ENCODE results near the gene ARPP19.
"Not testable (repeated sequence)": the region's sequence is repeated elsewhere in the genome, so short reads cannot be mapped to it uniquely, and the experiment has no call there.

ARPP19 gene

DNA sequence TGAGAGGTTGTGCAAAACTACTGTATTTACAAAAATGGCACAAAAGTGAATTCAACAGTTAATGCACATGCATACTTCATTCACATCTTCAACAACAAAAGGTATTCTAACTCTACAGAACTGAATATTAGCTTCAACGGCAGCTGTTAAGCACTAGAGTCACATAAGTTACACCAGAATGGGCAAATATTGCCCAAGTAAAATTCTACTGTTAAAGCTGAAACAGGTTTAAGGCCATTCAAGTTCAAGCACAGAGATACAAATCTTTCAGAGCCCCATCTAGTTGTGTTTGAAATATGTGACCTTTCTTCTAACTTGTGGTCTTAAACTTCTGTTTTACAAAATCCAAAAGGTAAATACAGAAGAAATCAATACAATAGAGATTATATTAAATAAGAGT is 17.6 kb downstream of the ARPP19 start:
- not testable (repeated sequence) for DNase-seq (ENCODE audit: low spot score)

DNA sequence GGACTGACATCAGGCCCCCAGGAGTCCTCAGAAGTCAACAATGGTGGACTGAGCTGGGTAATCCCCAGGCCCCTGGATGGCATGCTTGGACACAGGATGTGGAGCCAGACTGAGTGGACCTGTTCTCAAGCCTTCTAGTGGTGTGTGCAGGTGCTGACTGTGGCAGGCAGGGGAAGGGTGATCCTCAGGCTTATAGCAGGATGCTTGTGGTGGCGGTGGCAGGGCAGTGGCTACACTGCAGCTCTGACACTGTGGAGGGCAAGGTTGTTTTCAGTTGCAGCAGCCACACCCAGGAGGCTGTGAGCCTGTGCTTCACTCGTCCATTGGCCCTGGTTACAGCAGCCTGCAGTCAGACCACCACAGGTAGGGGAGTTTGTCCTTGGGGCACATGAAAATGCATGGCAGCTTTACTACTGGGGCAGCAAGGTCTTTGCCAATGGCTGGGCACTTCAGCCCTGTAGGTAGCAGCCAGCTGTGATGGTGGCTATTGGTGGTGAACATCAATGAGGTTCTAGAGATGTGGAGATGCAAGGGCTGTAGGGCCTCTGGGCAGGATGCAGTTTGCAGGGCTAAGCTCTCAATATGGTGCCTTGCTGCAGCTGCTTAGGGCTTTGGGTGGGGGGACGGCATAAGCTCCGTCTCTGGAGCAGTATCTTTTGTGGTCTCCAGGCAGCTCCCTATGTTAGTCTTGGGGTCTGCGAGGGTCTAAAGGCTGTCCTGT is 22.6 kb downstream of the ARPP19 start:
- DNase-seq (ENCODE audit: low spot score): no peak

DNA sequence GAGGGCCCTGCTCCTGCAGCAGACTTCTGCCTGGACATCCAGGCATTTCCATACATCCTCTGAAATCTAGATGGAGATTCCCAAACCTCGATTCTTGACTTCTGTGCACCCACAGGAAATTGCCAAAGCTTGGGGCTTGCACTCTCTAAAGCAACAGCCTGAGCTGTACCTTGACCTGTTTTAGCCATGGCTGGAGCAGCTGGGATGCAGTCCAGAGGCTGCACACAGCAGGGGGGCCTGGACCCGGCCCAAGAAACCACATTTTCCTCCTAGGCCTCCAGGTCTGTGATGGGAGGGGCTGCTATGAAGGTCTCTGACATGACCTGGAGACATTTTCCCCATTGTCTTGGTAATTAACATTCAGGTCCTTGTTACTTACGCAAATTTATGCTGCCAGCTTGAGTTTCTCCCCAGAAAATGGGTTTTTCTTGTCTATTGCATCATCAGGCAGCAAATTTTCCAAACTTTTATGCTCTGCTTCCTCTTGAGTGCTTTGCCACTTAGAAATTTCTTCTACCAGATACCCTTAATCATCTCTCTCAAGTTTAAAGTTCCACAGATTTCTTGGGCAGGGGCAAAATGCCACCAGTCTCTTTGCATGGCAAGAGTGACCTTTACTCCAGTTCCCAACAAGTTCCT is 28.3 kb downstream of the ARPP19 start:
- no peak for DNase-seq (ENCODE audit: low spot score)

DNA sequence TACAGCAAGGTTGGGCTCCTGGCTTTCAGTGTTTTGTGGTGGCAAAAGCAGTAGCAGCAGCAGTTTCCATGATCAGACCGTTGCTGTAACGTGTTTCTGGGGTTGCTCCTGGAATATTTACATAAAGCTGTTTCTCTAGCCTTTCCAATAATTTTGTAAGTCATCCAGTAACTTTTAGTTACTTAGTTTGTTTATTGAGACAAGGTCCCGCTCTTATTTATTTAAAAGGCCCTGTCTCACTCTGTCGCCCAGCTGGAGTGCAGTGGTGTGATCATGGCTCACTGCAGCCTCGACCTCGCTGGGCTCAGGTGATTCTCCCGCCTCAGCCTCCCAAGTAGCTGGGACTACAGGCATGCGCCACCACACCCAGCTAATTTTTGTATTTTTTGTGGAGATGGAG is 31.4 kb downstream of the ARPP19 start:
- DNase-seq (ENCODE audit: low spot score): no peak

DNA sequence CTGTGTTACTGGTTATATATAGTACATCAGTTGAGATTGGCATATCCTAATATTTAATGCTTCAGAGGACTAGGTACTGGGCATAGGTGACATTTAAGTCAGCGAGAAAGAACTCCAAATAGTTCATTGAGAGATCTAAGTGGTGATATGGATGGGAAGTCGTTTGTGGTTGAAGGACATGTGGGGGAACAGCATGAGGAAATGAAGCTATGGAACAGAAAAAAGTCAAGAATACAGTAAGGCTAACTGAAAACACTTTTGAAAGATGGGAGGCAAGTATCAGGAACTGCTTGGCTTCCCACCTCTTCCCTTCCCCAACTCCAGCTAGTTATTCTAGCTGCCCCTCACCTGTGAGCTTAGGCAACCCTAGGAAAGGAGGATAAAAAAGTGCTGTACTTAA is 36.4 kb downstream of the ARPP19 start:
- DNase-seq (ENCODE audit: low spot score): no peak

DNA sequence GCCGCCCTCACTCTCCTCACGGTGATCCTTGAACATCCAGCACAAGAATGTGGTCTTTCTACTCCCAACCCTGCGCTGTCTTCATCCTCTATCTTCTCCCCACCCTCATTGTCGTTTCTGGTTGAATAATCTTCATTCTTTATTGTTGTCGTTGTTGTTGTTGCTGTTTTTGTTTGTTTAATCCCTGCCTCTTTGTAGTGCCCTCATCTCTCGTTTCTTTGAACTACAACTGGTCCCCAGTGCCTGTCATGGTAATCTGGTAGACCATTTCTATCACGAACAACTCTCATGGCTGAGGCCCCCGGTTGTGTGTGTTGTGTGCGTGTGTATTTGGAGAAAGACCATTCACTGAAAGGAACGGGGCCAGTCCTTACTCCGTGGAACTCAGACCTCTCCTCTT is 38.9 kb downstream of the ARPP19 start:
- DNase-seq (ENCODE audit: low spot score): no peak

DNA sequence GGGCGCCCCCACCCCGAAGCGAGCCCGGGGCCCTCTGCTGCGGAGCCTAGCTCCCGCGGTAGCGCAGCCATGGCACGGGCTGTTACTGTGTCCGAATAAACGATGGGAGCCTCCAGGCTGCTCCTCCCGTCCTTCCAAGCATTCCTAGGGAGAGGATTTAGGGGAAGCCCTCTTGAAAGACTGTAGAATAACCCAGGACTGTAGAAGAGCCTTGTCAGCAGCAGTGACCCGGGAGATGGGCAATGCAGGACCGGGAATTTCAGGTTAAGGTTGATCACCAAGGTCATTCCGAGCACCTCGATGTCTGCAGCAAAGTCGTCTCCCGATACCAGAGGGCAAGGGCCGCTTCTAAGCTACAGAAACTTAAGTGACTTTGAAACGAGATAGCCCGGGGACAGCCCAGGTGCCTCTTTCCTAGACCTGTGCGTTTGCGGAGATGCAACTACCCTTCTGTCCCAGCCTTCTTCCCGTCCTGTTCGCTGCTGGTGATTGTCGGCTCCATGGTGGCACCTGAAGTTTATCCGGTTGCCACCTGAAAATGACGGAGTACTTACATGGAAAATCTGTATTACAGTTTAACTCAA is 39.4 kb downstream of the ARPP19 start:
- DNase-seq (ENCODE audit: low spot score): no peak

DNA sequence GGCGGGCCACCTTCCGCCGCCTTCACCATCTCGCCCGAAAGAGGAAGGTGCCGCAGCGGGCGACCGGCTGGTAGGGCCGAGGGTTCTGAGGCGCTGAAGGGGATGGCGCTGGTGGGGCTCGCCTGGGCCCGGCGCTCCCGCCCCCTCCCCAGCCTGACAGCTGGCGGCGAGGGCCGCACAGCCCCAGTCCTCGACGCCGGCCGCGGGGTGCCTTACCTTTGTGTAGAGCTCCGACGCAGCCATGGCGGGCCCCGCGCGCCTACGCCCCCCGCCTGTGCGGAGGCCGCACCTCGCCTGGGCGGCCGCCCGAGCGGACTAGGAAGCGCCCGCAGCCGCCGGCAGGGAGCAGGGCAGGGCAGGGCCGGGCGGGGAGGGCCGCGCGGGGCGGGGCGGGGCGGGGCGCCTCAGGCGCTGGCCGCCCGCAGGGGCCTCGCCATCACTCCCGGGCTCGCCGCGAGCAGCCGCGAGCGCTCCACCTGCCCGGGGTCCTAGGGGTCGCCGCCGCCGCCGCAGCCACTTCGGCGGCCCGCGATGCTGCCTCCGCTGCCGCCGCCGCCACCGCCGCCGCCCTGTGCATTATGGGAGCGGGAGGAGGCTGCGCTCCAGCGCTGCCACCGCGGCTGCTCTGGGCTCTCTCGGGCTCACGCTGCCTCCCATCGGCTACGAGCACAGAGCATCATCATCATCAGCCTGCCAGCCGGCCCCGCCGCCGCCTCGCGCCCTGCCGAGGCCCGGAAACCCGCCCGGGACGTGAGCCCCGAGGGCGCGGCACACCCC is 40.1 kb downstream of the ARPP19 start, which contains the start of gene MYO5A:
Gene MYO5A, minus strand, starts transcription at position 317 of the 777 bp plus-strand sequence. Its CDS starts 74 bp downstream, at position 243.
- peak; percentile 39 for DNase-seq (ENCODE audit: low spot score)

DNA sequence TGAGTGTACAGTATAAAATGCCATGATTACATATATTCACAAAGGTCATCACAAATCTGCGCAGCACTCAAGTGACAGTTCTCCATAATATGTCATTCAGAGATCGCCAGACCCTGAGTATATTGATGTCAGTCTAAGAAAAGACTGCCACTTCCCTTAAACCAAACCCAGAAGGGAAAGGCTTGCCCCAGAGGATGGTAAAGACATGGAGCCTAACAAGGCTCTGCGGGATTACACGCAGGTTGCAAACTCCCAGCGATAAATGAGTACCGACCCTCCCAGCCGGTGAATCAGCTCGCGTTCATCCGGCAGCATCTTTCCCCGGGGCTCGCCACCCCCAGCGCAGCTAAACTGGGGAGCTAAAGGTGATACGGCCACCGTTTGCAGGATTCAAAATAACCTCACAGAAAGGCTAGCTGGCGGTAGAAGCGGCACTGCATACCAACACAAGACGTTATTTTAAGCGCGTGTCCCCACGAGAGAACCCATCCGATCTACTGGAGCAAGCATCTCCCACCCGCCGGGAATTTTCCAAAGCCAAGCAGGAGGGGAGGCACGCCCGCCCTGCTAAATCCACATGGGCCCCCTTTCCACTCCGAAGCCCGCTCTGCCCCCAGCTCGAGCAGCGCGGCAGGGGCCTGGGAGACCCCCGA is 40.8 kb downstream of the ARPP19 start:
- DNase-seq (ENCODE audit: low spot score): no peak

DNA sequence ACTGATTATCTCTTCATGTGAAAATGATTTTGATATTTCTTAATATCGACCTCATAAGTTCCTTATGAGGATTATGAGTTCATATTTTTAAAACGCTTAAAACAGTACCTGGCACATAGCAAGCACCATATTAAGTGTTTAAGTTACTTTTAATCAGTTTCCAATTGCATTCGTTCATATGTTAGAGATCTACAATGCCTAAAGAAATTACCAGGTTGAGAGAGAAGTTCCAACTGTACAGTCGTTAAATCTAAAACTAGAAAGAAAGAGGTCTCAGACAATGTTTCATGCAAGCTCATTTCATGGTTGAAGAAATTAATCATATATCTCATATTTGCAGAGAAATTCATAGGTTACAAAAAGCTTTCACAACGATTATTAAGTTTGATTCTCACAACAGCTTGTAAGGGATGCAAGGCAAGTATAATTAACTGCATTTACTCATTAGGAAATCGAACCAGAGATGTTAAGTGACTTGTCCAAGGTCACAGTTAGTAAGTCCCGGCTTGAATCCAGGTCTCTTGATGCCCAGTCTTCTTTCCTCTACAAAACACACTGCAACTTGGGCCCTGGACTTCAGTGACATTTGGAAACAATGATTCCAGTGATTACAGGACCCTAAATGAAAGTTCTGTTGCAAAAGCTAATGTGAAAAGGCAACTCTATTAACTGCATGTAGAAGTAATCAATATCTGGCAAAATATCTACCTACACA is 41.5 kb downstream of the ARPP19 start:
- DNase-seq (ENCODE audit: low spot score): no peak

DNA sequence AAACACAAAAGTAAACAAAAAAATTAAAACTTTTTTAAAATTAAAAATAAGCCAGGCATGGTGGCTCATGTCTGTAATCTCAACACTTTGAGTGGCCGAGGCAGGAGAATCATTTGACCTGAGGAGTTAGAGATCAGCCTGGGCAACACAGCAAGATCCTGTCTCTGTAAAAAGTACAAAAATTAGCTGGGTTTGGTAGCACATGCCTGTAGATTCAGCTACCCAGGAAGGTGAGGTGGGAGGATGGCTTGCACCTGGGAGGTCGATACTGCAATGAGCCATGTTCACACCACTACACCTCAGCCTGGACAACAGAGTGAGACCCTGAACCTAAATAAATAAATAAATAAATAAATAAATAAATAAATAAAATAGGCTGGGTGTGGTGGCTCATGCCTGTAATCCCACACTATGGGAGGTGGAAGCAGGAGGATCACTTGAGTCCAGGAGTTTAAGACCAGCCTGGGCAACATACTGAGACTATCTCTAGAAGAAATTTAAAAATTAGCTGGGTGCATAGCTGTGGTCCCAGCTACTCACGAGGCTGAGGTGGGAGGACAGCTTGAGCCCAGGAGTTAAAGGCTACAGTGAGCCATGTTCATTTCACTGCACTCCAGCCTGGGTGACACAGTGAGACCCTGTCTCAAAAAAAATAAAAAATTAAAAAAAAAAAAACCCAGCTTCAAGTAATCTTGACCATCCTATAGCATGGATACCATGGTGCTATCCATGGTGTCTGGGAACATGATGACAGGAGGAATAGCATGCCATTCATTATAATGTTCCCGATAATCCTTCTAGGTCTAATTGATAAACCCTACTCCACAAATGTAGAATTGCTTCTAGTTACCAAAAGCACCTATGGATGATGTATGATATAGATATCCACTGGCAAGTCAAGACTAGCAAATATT is 44.4 kb downstream of the ARPP19 start:
- DNase-seq (ENCODE audit: low spot score): no peak

DNA sequence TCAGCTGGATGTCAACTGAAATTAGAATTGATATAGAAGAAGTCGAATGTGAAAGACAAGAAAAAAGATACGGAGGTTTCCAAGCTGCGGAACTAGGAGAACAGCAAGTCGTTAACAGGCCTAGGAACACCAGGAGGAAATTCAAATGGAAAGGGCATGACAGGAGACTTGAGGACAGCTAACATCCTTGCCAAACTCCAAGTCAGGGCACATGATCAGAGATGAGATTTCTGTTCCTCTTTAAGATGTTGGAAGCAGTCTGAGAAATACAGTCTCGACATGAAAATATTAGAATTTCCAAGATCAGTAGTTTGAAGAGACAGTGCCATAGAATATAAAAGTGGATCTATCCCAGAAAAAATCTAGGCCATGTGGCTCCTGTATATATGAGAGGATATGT is 45.2 kb downstream of the ARPP19 start:
- no peak for DNase-seq (ENCODE audit: low spot score)

DNA sequence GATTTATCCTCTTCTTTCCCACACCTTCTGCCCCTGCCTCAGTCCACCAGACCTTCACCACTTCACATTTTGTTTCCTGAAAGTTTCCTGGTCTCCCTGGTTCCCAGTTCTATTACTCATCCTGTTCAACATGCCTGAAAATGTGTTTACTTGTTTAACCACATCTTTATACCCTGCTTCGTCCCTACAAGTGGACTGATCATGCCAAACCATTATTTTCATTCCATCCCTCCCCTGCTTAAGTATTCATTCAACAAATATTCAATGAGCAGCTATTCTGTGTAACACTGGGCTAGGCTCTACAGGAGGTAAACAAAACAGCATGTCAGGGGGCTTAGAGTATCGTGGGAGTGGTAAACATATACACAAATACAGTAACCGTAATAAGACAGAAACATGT is 45.6 kb downstream of the ARPP19 start:
- DNase-seq (ENCODE audit: low spot score): no peak

DNA sequence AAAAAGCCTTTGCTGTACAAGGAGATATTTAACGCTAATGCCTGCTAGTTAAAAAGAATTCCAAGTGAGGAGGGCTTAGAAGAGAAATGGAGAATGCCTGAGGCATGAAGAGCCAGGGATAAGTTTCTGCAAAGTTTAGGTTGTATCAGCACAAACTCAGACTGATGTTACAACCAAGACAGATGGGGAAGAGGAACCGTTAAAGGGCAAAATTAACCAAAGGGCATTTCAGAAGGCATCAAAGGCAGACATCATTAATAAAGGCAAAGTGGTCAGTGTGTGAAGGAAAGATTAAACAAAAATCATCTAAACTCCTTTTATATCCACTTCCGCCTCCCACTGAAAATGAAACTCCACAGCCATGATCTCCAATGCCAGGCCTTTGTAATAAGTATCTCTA is 47.1 kb downstream of the ARPP19 start:
- DNase-seq (ENCODE audit: low spot score): no peak

DNA sequence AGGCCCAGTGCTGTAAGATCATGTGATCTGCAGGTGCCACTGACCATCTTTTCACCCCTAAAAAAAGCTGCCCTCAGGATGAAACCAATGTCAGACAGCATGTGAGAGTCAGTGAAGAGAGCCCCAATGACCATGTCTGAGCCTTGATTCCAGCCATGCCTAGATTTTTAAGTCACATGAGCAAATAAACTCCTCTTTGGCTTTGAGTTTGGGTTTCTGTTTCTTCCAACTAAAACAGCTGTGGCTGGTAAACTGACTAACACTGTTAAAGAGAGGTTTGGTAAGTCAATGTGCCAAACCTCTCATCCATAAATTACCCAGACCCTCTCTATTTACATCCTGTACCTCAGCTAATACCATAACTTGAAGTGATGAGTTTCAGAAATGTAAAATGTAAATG is 48.4 kb downstream of the ARPP19 start:
- DNase-seq (ENCODE audit: low spot score): no peak

DNA sequence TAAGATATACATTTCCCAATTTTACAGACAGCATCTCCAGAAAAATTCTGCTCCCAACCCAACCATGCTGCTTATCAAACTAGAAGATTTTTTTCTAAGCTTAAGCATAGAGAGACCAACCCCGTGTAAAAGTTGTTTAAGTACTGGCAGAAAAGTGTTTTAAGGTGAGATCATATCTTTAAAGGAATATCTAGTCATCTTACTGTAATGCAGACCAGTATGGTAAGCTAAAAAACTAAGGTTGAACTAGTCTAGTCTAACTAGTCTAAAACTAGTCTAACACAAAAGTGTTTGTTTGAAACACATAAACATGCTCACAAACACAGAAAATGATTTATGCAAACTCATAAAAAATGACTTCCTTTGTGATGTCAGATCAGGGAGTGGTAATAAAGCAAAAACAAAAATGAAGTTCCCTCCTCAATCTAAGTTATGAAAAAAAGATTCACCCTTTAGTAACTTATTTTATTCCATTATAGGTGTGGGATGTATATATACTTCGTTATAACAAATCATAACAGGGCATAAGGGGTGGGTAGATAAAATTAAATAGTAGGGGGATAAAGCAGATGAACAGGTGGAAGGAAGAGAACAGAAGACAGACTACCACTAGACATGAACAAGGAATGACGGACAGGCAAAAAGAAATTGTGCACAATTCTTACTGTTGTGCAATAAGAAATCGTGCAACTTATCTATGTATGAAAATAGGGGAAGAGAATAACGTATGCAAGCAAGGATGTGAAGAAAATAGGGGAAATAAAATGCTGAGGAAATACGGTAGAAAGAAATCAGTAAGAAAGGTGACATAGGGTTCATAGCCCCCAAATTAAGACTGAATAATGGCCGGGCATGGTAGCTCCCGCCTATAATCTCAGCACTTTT is 50.1 kb downstream of the ARPP19 start:
- no peak for DNase-seq (ENCODE audit: low spot score)

DNA sequence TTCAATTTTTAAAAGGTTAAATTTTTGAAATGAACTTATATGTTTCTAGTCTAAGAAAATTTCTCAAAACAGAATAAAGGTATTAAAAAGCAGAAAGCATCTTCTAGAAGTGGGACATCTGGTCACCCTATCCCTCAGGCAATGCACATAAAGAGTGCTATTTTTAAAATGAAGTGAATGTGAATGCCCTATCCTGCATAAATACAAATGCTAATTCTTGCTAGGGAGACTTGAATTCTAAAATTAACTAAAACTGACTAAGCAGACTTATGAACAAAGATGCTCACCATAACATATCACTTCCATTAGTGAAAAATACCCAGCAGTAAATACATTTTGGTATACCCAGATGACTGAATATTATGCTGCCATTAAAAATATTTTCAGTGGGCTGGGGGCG is 51.8 kb downstream of the ARPP19 start:
- DNase-seq (ENCODE audit: low spot score): no peak

DNA sequence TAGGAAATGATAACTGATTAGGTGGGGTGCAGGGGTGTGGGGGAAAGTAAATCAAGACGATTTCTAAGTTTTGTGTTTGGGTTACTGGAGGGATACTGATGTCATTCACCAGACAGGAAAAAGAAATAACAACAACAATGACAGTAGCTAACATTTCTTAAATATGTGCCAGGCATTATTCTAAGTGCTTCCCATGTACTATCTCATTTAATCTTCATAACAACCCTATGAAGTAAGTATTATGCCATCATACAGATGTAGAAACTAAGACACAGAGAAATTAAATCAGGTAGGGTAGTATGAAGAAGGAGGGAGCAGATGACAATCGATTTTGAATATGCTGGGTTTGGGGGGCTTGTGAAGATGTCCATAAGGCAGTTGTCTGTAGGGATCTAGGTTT is 53.5 kb downstream of the ARPP19 start:
- no peak for DNase-seq (ENCODE audit: low spot score)

DNA sequence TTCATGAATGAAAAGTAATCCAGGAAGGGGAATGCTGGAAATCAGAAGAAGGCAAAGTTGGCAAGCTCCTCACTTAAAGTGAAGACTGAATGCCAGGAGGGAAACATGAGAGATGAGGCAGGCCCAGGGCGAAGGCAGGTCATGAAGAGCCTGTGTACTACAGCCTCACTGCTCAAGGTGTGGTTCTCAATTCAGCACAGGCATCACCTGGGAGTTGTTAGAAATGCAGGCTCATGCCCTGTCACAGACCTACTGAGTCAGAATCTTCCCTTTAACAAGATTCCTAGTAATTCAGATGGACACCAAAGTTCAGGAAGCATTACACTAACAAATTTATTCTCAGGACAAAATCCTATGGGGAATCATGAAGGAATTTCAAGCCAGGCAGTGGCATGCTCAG is 54.3 kb downstream of the ARPP19 start:
- no peak for DNase-seq (ENCODE audit: low spot score)
